Aorta (tissue), 5 donors: ENCODE data around the gene IGHMBP2. TPM values are rescaled to one million over a fixed set of nuclear protein-coding genes. Genes with fewer than 3 reads are reported as not detected.
A peak's percentile ranks its signal among the peaks of the same experiment; 100 is the strongest.
"Not testable (repeated sequence)": the region's sequence is repeated elsewhere in the genome, so short reads cannot be mapped to it uniquely, and the experiment has no call there.

Source experiments
- ATAC-seq: fragments of 200-7000 bp; cut with Tn5 transposase; one replicate; pipeline ENCODE4 v1.9.1; 2022; ENCODE audit warnings: moderate library complexity; ENCODE audit not compliant: low FRiP score
- DNase-seq, 2 donors: peaks; one replicate each; pipeline ENCODE4 v3.0.0-alpha.2; 2020
- H3K27ac ChIP-seq, 2 donors: one replicate each; pipeline ENCODE4 v1.5.1; 2013; ENCODE audit warnings: low read length in 2 of 2, mild to moderate bottlenecking in 2 of 2, moderate library complexity in 2 of 2, control low read depth in 1 of 2, inconsistent platforms in 1 of 2, low read depth in 1 of 2
- H3K27me3 ChIP-seq, 2 donors: one replicate each; pipeline ENCODE4 v1.6.1; 2013; ENCODE audit warnings: control low read depth in 1 of 2, low read length in 1 of 2, mild to moderate bottlenecking in 1 of 2, moderate library complexity in 1 of 2; ENCODE audit not compliant: insufficient read depth in 2 of 2, control insufficient read depth in 1 of 2
- H3K36me3 ChIP-seq, 2 donors: one replicate each; pipeline ENCODE4 v1.6.1; 2013; ENCODE audit warnings: control low read depth in 1 of 2, low read length in 1 of 2, mild to moderate bottlenecking in 1 of 2; ENCODE audit not compliant: insufficient read depth in 2 of 2, control insufficient read depth in 1 of 2
- H3K4me1 ChIP-seq, 2 donors: one replicate each; pipeline ENCODE4 v1.6.1; 2013; ENCODE audit warnings: low read length in 2 of 2, control low read depth in 1 of 2, mild to moderate bottlenecking in 1 of 2, moderate library complexity in 1 of 2; ENCODE audit not compliant: insufficient read depth in 2 of 2, control insufficient read depth in 1 of 2
- H3K4me3 ChIP-seq, 2 donors: one replicate each; pipeline ENCODE4 v1.5.1; 2013; ENCODE audit warnings: low read length in 2 of 2, control low read depth in 1 of 2, mild to moderate bottlenecking in 1 of 2
- H3K9me3 ChIP-seq: one replicate; pipeline ENCODE4 v1.6.1; 2013; ENCODE audit warnings: mild to moderate bottlenecking, low read length; ENCODE audit not compliant: control insufficient read depth
- WGBS, 2 donors: extraction: QIAGEN DNeasy Blood & Tissue Kit; methylation state at CpG; one replicate each; pipeline ENCODE4 v1.1.7; 2013; 5-methylcytosine and 5-hydroxymethylcytosine counted together
- intact Hi-C, 2 donors: fragments of 100-400 bp; cut with DNase I; formaldehyde crosslinking; loops; one replicate each; pipeline versions ENCODE4 v1.14.2 to v1.15.0; 2022
- polyA plus RNA-seq, 2 donors: library from polyadenylated mRNA; stranded (reverse); fragments of 200-250 nt; gene quantifications; one replicate each; pipeline ENCODE4 v1.2.3, GENCODE V29; 2013
- total RNA-seq, 2 donors: library from RNA; stranded (reverse); fragmentation: NEBNext Ultra II Directional; extraction: Animal tissue kit (Norgen Biotek cat#: 25700); gene quantifications; one replicate each; pipeline ENCODE4 v1.2.1, GENCODE V29; 2021
- donor health status: healthy with polysubstance abuse.
- donor health status: Bipolar disorder and iron deficiency.
- donor health status: DM: no; HTN: no; CAD: no.
- donor health status: DM: no; HTN: no; CAD: no.
- donor health status: DM: yes; HTN: yes; CAD: no.

IGHMBP2 gene
- total and polyA plus RNA-seq, 4 donors, result 5.6 to 64.7 (median 29.1) TPM

DNA sequence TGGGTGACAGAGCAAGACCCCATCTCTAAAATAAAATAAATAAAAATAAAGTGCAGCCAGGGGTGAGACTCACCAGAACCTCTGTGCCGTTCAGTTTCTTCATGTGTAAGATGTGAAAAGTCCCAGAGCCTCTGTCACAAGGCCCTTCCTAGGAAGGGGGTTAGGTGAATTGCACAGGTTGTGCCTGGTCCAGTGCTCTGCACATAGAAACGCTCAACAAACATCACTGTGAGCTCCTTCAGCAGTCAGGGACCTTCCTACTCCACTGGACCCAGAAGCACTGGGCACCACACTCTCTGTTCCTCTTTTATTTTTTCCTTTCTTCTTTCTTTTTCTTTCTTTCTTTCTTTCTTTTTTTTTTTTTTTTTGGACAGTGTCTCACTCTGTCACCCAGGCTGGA lies 22.4 kb upstream of the IGHMBP2 start:
- Histone ChIP-seq H3K9me3 (no peaks in the 10 kb centered on the region), H3K27me3 (no peaks in the 10 kb centered on the region), H3K4me3 (no peak overlapping the region), H3K4me1 (no peaks in the 10 kb centered on the region), H3K27ac (no peak overlapping the region), H3K36me3 (no peaks in the 10 kb centered on the region)
- no peak for DNase-seq
- no peak for ATAC-seq
- 98% methylated on average over 2 of the region's 2 CpGs for WGBS, 2 donors
- intact Hi-C loops, result no loop called here

- no peak overlapping the region for H3K27ac ChIP-seq
- no peak for ATAC-seq
- peak in 1 of 2 donors; percentile 40 for DNase-seq
- H3K9me3 ChIP-seq, result no peaks in the 10 kb centered on the region
- no peaks in the 10 kb centered on the region for H3K27me3 ChIP-seq
- 90% methylated on average over 13 of the region's 13 CpGs for WGBS, 2 donors
- no peaks in the 10 kb centered on the region for H3K36me3 ChIP-seq
- H3K4me3 ChIP-seq, result no peak overlapping the region
- H3K4me1 ChIP-seq, result no peaks in the 10 kb centered on the region
- intact Hi-C loops, result no loop called here
Measured at GRCh38 chr11:68882391-68882790, 21.3 kb upstream of the IGHMBP2 start.

- H3K27me3 ChIP-seq, H3K9me3 ChIP-seq, intact Hi-C loops, DNase-seq, H3K27ac ChIP-seq, H3K4me1 ChIP-seq, ATAC-seq, H3K36me3 ChIP-seq, H3K4me3 ChIP-seq: not testable (repeated sequence)
- 94 to 95% methylated on average over 15 of the region's 15 CpGs for whole genome bisulfite sequencing, 2 donors
Measured at GRCh38 chr11:68884827-68885226, 18.9 kb upstream of the IGHMBP2 start.

DNA sequence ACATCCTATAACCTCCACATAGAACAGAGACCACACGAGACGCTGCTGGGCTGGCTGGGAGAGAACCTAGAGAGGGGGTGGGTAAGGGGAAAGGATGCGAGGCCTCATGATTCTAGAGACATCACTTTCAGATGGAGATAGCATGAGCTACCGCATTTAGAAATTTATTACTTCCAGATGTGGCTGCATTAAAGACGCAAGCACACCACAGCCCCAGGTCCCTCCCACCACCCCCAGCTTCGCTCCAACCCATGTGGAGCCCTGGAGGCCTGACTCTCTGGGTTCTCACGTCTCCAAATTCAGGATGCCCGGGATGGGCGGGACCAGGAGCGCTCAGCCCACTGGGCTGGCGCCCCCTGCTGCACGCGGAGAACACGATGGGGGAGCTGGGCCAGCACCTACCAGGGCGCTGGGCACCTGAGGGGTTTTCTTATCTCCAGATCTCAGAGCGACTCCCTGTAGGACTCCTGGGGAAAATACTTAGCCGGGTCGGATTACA lies 13.7 kb upstream of the IGHMBP2 start:
- Histone ChIP-seq H3K27ac (peak overlapping the region in 1 of 2 donors; percentile 70), H3K4me3 (no peak overlapping the region), H3K36me3 (no peaks in the 10 kb centered on the region), H3K27me3 (no peaks in the 10 kb centered on the region), H3K4me1 (no peaks in the 10 kb centered on the region), H3K9me3 (no peaks in the 10 kb centered on the region)
- intact Hi-C loops, result loop anchor here (5.0 kb wide), 1 partner anchor 53 kb away; no protein-coding TSS in a partner anchor
- ATAC-seq (peak; percentile 89), DNase-seq (peak; percentile 71 to 90)
- 30 to 32% methylated on average over 18 of the region's 18 CpGs for WGBS, 2 donors

GRCh38 chr11:68890490-68891231 lies 13.0 kb upstream of the IGHMBP2 start:
- H3K4me3 ChIP-seq, result no peak overlapping the region
- no peaks in the 10 kb centered on the region for H3K9me3 ChIP-seq
- no peaks in the 10 kb centered on the region for H3K36me3 ChIP-seq
- peak overlapping the region in 1 of 2 donors; percentile 70 for H3K27ac ChIP-seq
- DNase-seq (peak; percentile 93 to 95), ATAC-seq (peak; percentile 94)
- intact Hi-C loops, result loop anchor here (5.0 kb wide), 1 partner anchor 53 kb away; no protein-coding TSS in a partner anchor
- WGBS, 2 donors, result 3 to 8% methylated on average over 17 of the region's 17 CpGs
- H3K27me3 ChIP-seq, result no peaks in the 10 kb centered on the region
- no peaks in the 10 kb centered on the region for H3K4me1 ChIP-seq

DNA sequence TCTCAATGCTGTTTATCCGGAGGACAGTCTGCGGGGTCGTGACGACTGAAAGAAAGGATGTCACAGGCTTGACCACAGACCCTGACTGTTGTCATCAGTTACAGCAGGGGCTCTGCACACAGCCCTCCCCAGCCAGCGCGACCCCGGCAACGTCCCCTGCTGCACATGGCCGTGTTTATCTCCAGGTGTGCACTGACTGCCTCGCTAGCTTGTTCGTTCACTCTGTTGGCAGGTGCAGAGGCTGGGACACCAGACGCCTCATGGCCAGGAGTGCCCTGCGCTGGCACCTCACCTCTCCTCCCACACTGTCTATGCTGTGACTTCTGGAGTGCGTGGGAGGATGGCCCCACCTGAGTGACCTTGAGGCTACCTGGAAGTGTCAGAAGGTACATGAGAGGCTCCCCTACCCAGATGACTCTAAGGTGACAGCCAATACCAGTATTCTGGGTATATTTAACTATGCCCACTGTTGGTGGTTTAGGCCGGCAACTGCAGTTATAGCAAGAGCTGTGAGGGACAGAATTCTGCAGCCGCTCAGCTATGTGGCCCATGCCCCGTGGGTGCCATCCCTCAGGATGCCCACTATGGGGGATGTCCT lies 12.2 kb upstream of the IGHMBP2 start:
- H3K36me3 ChIP-seq, result no peaks in the 10 kb centered on the region
- peak overlapping the region in 1 of 2 donors; percentile 72 for H3K27ac ChIP-seq
- H3K4me3 ChIP-seq, result no peak overlapping the region
- no peaks in the 10 kb centered on the region for H3K4me1 ChIP-seq
- intact Hi-C loops, result loop anchor here (5.0 kb wide), 1 partner anchor 54 kb away; no protein-coding TSS in a partner anchor
- 14 to 17% methylated on average over 17 of the region's 17 CpGs for WGBS, 2 donors
- DNase-seq (no peak), ATAC-seq (peak; percentile 33)
- H3K9me3 ChIP-seq, result no peaks in the 10 kb centered on the region
- H3K27me3 ChIP-seq, result no peaks in the 10 kb centered on the region

GRCh38 chr11:68892576-68892975 lies 11.1 kb upstream of the IGHMBP2 start:
- Histone ChIP-seq H3K27ac (no peak overlapping the region), H3K4me3 (no peak overlapping the region), H3K4me1 (no peaks in the 10 kb centered on the region), H3K27me3 (no peaks in the 10 kb centered on the region), H3K36me3 (peaks cover 0 to 2% of the 10 kb centered on the region in 2 donors), H3K9me3 (no peaks in the 10 kb centered on the region)
- WGBS, 2 donors, result 89 to 93% methylated on average over 17 to 20 of the region's 20 CpGs
- DNase-seq (no peak), ATAC-seq (no peak)
- intact Hi-C loops, result loop anchor here (5.0 kb wide), 1 partner anchor 55 kb away; no protein-coding TSS in a partner anchor

DNA sequence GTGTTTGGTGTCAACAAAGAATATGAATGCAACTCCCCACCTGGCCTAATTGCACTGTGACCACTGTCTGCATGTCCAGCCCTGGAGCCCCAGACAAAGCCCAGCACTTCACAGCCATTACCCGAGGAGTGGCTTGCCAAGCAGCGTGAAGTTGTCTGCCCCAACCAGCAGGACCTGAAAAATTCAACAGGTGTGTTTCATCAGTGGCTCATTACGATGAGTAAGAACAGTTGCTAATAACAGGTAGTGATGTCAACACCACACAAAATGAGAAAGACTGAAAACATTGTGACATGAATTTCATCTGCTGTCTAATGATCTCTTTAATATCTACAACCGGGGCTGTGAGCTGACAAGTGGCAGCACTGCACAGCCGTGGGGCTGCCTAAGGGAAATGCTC lies 10.4 kb upstream of the IGHMBP2 start:
- 84 to 88% methylated on average over 5 of the region's 5 CpGs for WGBS, 2 donors
- no peak overlapping the region for H3K4me3 ChIP-seq
- intact Hi-C loops, result loop anchor here (5.0 kb wide), 1 partner anchor 56 kb away; no protein-coding TSS in a partner anchor
- no peaks in the 10 kb centered on the region for H3K4me1 ChIP-seq
- H3K9me3 ChIP-seq, result no peaks in the 10 kb centered on the region
- H3K27me3 ChIP-seq, result no peaks in the 10 kb centered on the region
- DNase-seq (no peak), ATAC-seq (no peak)
- H3K27ac ChIP-seq, result no peak overlapping the region
- peaks cover 0 to 2% of the 10 kb centered on the region in 2 donors for H3K36me3 ChIP-seq
